GM23248 (cell line): Measurements from ENCODE around the gene UMOD. TPM values are rescaled to one million over a fixed set of nuclear protein-coding genes. Genes with fewer than 3 reads are reported as not detected.

Experiments
- DNase-seq: peaks from one replicate; pipeline ENCODE4 v3.0.0-alpha.2; 2015
- H2AFZ ChIP-seq: fragments of 200-600 bp; sonication (generic); 2 replicates; pipeline ENCODE4 v1.6.1; 2016; ENCODE audit warnings: antibody characterized with exemption
- H3F3A ChIP-seq: fragments of 200-600 bp; sonication (generic); 2 replicates; pipeline ENCODE4 v1.6.1; 2016; ENCODE audit warnings: mild to moderate bottlenecking, antibody characterized with exemption, mixed run types; ENCODE audit not compliant: insufficient read depth
- H3K27ac ChIP-seq: fragments of 200-600 bp; sonication (generic); 2 replicates; pipeline ENCODE4 v1.5.1; 2016; ENCODE audit warnings: mild to moderate bottlenecking
- H3K27me3 ChIP-seq: fragments of 200-600 bp; sonication (generic); replicated peaks from 2 replicates; pipeline ENCODE4 v1.6.1; 2016; ENCODE audit warnings: mild to moderate bottlenecking; ENCODE audit not compliant: insufficient read depth
- H3K36me3 ChIP-seq: fragments of 200-600 bp; sonication (generic); 2 replicates; pipeline ENCODE4 v1.6.1; 2016; ENCODE audit warnings: low read depth, mild to moderate bottlenecking
- H3K4me1 ChIP-seq: fragments of 200-600 bp; sonication (generic); 2 replicates; pipeline ENCODE4 v1.6.1; 2016; ENCODE audit warnings: mild to moderate bottlenecking; ENCODE audit not compliant: insufficient read depth
- H3K4me2 ChIP-seq: fragments of 200-600 bp; sonication (generic); one replicate; pipeline ENCODE4 v1.6.1; 2016; ENCODE audit warnings: mild to moderate bottlenecking; ENCODE audit not compliant: unreplicated experiment
- H3K4me3 ChIP-seq: fragments of 200-600 bp; sonication (generic); 2 replicates; pipeline ENCODE4 v1.5.1; 2016; ENCODE audit warnings: mild to moderate bottlenecking
- H3K79me2 ChIP-seq: fragments of 200-600 bp; sonication (generic); 2 replicates; pipeline ENCODE4 v1.6.1; 2016; ENCODE audit warnings: mild to moderate bottlenecking; ENCODE audit not compliant: insufficient read depth
- H3K9ac ChIP-seq: fragments of 200-600 bp; sonication (generic); 2 replicates; pipeline ENCODE4 v1.6.1; 2016; ENCODE audit warnings: mild to moderate bottlenecking
- H3K9me2 ChIP-seq: fragments of 200-600 bp; sonication (generic); 2 replicates; pipeline ENCODE4 v1.6.1; 2016; ENCODE audit warnings: mixed run types, mild to moderate bottlenecking, moderate library complexity; ENCODE audit not compliant: insufficient read depth
- H3K9me3 ChIP-seq: fragments of 200-600 bp; sonication (generic); one replicate; pipeline ENCODE4 v1.6.1; 2017; ENCODE audit warnings: low read depth
- H4K20me1 ChIP-seq: fragments of 200-600 bp; sonication (generic); 2 replicates; pipeline ENCODE4 v1.6.0; 2016; ENCODE audit not compliant: insufficient read depth
- EZH2 ChIP-seq: fragments of 200-600 bp; sonication (generic); IDR thresholded peaks from 2 replicates; pipeline ENCODE4 v1.6.1; 2018; ENCODE audit warnings: antibody characterized with exemption, mild to moderate bottlenecking; ENCODE audit not compliant: insufficient read depth, poor library complexity, severe bottlenecking
- EZH2phosphoT487 ChIP-seq: fragments of 200-600 bp; sonication (generic); IDR thresholded peaks from 2 replicates; pipeline ENCODE4 v1.6.1; 2018; ENCODE audit warnings: antibody characterized with exemption, moderate library complexity, mild to moderate bottlenecking, low read depth; ENCODE audit not compliant: insufficient read depth
- WGBS, 2 experiments: methylation state at CpG; one replicate each; pipeline ENCODE4 v1.1.6; 2015 to 2017; ENCODE audit warnings: low lambda C conversion rate in 2 of 2, low coverage in 1 of 2; ENCODE audit errors: missing lambda C conversion rate in 2 of 2; 5-methylcytosine and 5-hydroxymethylcytosine counted together
- in situ Hi-C: fragments of 300-500 bp; cut with MboI; formaldehyde crosslinking; loops from 2 replicates; pipeline ENCODE4 v1.15.0; 2020
- polyA plus RNA-seq: library from polyadenylated mRNA; unstranded; fragments of >200 nt; fragmentation: Nextera tagmentation; extraction: Ambion mirVana; gene quantifications from 2 replicates; pipeline ENCODE4 v1.2.1, GENCODE V29; 2016
- total RNA-seq: library from RNA; depleted of rRNA; stranded (reverse); fragments of >200 nt; shearing (Covaris generic); gene quantifications from 2 replicates; pipeline ENCODE4 v1.2.3, GENCODE V29; 2014

Gene UMOD
- total and polyA plus RNA-seq, 2 experiments from 2014 or later, result not detected

GRCh38 chr16:20391045-20391444, 38.5 kb upstream of the UMOD start:
- H4K20me1 ChIP-seq, result no peaks in the 10 kb centered on the region
- H3K27me3 ChIP-seq, result no peaks in the 10 kb centered on the region
- in situ Hi-C loops, result no loop called here
- TF ChIP-seq EZH2 (no peak), EZH2phosphoT487 (no peak)
- no peak overlapping the region for H3K27ac ChIP-seq
- no peaks in the 10 kb centered on the region for H3F3A ChIP-seq
- H3K79me2 ChIP-seq, result no peaks in the 10 kb centered on the region
- no peak overlapping the region for H2AFZ ChIP-seq
- no peak overlapping the region for H3K4me2 ChIP-seq
- H3K36me3 ChIP-seq, result no peaks in the 10 kb centered on the region
- H3K9me3 ChIP-seq, result no peaks in the 10 kb centered on the region
- H3K9me2 ChIP-seq, result no peaks in the 10 kb centered on the region
- no peaks in the 10 kb centered on the region for H3K4me1 ChIP-seq
- no peak for DNase-seq
- H3K9ac ChIP-seq, result no peak overlapping the region
- WGBS, 2 experiments, result 49 to 51% methylated on average over 5 of the region's 5 CpGs
- no peak overlapping the region for H3K4me3 ChIP-seq

GRCh38 chr16:20388854-20389253, 36.3 kb upstream of the UMOD start:
- Histone ChIP-seq H3K9me3 (no peaks in the 10 kb centered on the region), H4K20me1 (no peaks in the 10 kb centered on the region), H3K36me3 (no peaks in the 10 kb centered on the region), H2AFZ (no peak overlapping the region), H3K9ac (no peak overlapping the region), H3K4me1 (no peaks in the 10 kb centered on the region), H3K27ac (no peak overlapping the region), H3F3A (no peaks in the 10 kb centered on the region), H3K4me3 (no peak overlapping the region), H3K27me3 (no peaks in the 10 kb centered on the region), H3K4me2 (no peak overlapping the region), H3K79me2 (no peaks in the 10 kb centered on the region), H3K9me2 (no peaks in the 10 kb centered on the region)
- 5 to 10% methylated on average over 1 of the region's 1 CpG for WGBS, 2 experiments
- in situ Hi-C loops, result no loop called here
- no peak for DNase-seq
- TF ChIP-seq EZH2phosphoT487 (no peak), EZH2 (no peak)

GRCh38 chr16:20387978-20388377, 35.5 kb upstream of the UMOD start:
- Histone ChIP-seq H3K9me3 (no peaks in the 10 kb centered on the region), H3K79me2 (no peaks in the 10 kb centered on the region), H3K9ac (no peak overlapping the region), H3K4me2 (no peak overlapping the region), H3K4me1 (no peaks in the 10 kb centered on the region), H4K20me1 (no peaks in the 10 kb centered on the region), H3F3A (no peaks in the 10 kb centered on the region), H3K9me2 (no peaks in the 10 kb centered on the region), H3K4me3 (no peak overlapping the region), H2AFZ (no peak overlapping the region), H3K27ac (no peak overlapping the region), H3K36me3 (no peaks in the 10 kb centered on the region), H3K27me3 (no peaks in the 10 kb centered on the region)
- WGBS, 2 experiments, result 67 to 72% methylated on average over 3 of the region's 3 CpGs
- no peak for DNase-seq
- TF ChIP-seq EZH2 (no peak), EZH2phosphoT487 (no peak)
- in situ Hi-C loops, result no loop called here

GRCh38 chr16:20385844-20386832, 33.6 kb upstream of the UMOD start:
- Histone ChIP-seq H3K4me3 (no peak overlapping the region), H4K20me1 (no peaks in the 10 kb centered on the region), H2AFZ (no peak overlapping the region), H3K27me3 (no peaks in the 10 kb centered on the region), H3K79me2 (no peaks in the 10 kb centered on the region), H3K9me2 (no peaks in the 10 kb centered on the region), H3K4me1 (no peaks in the 10 kb centered on the region), H3F3A (no peaks in the 10 kb centered on the region), H3K9me3 (no peaks in the 10 kb centered on the region), H3K27ac (no peak overlapping the region), H3K4me2 (no peak overlapping the region), H3K36me3 (no peaks in the 10 kb centered on the region), H3K9ac (no peak overlapping the region)
- 15% methylated on average over 29 to 30 of the region's 30 CpGs for WGBS, 2 experiments
- TF ChIP-seq EZH2phosphoT487 (no peak), EZH2 (no peak)
- peak; percentile 52 for DNase-seq
- in situ Hi-C loops, result no loop called here
